ENCODE data around the gene TNS1.

TNS1 gene

DNA sequence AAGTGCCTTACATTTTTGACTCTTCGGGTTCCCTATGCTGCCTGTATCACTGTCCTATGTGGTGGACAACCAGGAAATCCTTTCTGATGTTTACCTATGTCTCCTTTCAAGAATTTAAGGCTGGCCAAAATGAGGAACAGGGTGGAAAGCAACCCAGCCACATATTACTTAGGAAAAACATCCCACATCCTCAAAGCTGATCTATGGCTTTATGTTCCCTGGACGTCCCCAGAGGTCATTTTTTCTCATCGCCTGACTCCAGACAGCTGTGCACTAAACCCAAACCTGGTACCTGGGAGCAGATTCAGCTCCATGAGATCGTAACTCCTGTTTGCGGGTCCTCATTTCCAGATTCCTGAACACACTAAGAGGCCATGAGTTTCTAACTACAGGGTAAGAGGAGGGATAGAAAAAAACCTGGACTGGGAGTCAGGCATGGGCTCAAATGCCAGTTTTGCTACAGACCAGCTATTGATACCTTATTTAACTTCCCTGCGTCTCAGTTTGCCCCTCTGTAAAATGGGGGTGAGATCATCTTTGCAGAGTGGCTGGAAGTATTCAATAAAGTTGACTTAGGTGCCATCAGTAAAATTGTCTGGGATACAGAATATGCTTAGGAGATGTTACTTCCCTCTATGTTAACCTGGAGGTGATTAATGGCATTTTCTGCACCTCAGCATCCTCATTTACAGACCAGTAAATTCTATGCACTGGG is 70.8 kb downstream of the TNS1 start:
- DNase-seq (ENCODE audit: low read depth in 2 of 3, low spot score in 2 of 3): no peak

DNA sequence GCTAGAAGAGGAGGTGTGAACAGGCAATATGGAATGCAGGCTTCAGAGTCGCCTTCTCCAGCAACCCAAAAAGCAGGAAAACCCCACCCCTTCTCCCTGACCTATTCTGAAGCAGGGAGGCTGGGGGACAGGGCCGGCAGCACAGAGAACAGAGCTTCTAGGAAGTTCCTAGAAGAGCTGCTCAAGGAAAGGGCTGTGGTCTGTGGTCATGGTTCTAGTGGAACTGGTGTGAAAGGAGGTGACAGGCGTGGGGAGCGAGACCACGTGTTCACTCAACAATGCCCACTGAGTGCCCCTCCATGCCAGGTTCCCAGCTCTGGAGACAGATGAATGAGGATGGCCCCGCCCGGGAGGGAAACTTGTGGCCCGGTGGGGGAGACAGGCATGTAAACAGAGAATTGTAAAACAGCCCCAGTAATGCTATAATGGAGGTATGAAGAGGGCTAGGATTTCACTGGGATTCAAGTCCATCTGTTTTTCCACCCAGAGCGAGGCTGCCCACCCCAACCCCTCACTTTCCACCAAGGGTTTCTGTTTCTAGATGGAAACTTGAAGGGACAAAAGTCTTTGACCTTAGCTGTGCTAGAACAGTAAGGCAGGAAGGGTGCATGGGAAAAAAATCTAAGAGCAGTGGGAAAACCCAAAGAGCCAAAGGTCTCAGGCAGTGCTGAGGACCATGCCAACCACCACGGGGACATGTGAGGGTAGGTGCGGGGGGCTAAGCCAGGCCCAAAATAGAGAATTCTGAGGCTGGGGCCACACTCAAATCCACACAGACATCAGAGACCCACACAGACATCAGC is 71.8 kb downstream of the TNS1 start:
- DNase-seq (ENCODE audit: low read depth in 2 of 3, low spot score in 2 of 3): no peak

DNA sequence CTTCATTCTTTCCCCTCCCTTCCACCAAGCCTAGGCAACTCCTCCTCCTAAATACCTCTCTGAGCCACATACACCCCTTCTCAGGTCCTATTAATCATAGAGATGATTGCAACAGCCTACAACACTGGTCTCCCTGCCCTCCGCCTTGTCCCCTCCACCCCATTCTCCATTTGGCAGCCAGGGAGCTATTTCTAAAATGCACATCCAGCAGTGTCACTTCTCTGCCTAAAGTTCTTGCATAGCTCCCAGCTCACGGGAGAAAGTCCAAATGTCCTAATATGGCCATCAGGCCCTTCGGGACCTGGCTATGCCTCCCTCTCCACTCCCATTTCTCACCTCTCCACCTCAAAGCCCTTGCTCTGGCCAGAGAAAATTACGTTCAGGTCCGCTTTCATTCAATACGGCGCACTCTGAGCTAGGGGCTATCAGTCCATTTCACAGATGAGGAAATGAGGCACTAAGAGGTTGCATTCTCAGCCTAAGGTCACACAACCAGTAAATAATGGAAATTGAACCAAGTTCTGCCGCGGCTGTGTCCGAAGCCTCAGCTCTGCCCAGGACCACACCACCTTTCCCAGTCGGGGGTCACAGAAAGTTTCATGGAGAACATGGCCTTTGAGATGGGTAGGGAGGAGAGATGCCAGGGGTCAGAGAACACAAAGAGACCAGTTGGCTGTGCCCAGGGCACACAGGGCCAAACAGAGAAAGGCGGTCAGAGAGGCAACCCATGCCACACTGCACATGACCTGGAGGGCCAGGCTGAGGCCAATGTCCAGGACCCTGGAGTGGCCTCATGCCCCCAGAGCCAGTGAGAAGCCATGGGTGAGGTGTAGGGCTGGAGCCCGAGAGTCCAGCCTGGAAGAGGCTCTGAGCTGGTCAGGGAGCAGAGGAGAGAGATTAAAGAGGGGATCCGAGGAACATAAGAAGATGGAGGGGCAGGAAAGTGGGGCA is 72.8 kb downstream of the TNS1 start:
- no peak for DNase-seq (ENCODE audit: low read depth in 2 of 3, low spot score in 2 of 3)

DNA sequence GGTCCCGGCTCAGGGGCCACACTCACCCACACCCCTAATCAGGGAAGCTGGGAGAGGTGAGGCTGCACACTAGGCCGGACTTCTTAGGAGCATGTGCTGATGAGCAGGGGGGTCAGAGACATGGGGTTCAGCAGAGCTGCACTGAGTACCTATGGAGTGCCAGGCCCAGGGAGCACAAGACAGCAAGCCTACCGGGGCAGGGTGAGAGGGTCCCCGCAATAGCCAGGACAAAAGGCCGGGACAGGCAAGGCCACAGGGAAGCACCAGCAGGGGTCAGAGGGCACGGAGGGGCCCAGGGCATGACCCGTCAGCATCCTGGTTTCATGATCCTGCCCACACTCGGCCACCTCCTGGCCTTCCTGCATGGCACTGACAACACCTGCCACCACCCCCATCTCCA is 73.5 kb downstream of the TNS1 start:
- no peak for DNase-seq (ENCODE audit: low read depth in 2 of 3, low spot score in 2 of 3)

- no peak for DNase-seq (ENCODE audit: low read depth in 2 of 3, low spot score in 2 of 3)
Observed at GRCh38 chr2:217928324-217929181, 74.2 kb downstream of the TNS1 start.

GRCh38 chr2:217927601-217928323 is 75.0 kb downstream of the TNS1 start:
- no peak for DNase-seq (ENCODE audit: low read depth in 2 of 3, low spot score in 2 of 3)

DNA sequence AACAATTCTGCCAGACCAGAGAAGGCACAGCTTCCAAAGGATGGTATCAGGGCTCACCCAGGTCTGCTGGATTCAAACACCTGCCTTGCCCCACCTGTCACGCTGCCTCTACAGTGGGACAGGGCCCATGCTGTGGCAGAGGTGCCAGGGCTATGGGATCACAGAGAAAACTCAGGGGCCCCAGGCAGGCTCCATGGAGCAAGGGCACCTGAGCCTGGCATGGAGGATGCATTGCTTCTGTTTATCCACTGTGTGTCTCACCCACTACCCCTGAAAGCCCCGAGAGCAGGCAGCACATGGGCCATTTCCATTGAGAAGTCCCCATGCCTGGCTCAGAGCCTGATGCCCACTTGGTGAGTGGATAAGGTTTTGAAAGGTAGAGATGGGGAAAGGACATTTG is 76.0 kb downstream of the TNS1 start:
- DNase-seq (ENCODE audit: low read depth in 2 of 3, low spot score in 2 of 3): no peak

- DNase-seq (ENCODE audit: low read depth in 2 of 3, low spot score in 2 of 3): no peak
Observed at GRCh38 chr2:217924346-217924901, 78.4 kb downstream of the TNS1 start.

DNA sequence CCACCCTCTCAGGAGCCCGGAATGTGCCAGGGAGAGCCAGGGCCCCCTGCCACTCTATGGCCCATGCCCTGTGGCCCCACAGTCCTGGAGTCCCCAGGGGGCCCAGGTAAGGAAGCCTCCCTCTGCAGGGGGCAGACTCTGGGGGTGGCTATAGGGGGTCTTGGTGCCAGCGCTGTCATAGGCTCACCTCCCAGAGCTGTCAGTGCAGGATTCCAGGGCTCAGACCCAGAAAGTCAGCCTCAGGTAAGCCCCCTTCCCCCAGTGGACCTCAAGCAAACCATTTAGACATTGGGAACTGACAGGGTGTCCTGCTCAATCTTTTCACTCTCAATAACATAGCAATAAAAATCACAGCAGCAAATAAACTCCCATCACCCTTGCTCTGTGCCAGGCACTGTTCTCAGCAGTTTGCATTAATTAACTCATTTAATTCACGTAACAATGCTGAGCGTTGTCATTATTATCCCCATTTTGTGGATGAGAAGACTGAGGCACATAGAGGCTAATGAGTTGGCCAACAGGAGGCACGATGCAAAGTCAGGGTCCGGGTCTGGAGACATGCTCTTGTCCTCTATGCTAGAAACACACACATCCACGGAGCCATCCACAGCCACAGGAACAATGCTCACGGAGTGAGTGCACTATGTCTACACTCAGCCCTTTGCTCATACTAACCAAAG is 79.6 kb downstream of the TNS1 start:
- no peak for DNase-seq (ENCODE audit: low read depth in 2 of 3, low spot score in 2 of 3)

- no peak for DNase-seq (ENCODE audit: low read depth in 2 of 3, low spot score in 2 of 3)
Observed at GRCh38 chr2:217922101-217923006, 80.4 kb downstream of the TNS1 start.

- DNase-seq (ENCODE audit: low read depth in 2 of 3, low spot score in 2 of 3): no peak
Observed at GRCh38 chr2:217920879-217921603, 81.8 kb downstream of the TNS1 start.

GRCh38 chr2:217919781-217920351 is 82.9 kb downstream of the TNS1 start:
- no peak for DNase-seq (ENCODE audit: low read depth in 2 of 3, low spot score in 2 of 3)

DNA sequence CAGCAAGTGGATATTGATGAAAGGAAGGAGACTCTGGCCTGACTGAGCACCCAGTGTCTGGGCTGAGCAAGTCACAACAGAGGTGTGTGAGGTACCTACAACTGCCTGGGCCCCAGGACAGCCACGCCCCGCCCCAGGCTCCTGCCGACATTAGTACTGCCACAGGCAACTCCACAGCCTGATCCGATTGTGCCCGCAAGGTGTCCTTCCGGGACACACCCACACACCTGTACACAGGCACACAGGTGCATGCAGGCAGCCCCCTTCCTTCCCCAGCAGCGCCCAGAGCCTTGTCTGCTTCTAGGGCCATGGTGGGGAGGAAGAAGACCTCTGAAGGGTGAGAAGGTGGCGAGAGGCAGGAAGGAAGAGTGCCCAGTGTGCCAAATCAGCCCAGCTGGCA is 83.6 kb downstream of the TNS1 start:
- DNase-seq (ENCODE audit: low read depth in 2 of 3, low spot score in 2 of 3): no peak

DNA sequence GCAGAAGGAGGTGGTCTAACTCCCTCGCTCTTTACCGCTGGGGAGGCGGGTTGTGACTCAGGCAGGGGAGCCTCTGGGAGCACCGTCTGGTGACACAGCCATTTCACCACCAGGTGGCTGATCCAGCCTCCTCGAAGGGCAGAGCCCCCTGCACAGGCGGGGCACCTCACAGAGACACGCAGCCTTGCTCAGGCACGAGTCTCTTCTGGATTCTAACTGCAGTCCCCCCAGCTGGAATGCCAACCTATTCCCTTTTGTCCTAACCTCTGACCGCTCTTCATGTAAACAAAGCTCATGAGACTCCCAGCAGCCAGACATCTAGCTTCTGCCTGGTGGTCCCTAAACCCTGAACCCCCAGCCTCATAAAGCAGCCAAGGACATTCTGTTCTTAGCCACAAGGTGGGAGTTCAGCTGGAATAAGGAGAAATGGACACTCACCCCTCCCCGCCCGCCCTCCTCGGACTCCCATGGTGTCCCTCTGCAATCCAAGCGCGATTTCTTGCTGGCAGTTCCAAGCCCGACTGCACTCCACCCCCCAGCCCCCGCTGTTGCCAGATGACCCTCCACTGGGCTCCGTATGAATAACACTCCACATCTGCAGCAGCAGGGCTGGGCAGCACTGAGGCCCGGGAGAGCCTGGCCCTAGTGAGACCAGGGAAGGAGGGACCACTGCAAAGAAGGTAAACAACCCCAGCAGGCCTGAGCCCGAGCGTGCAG is 84.3 kb downstream of the TNS1 start:
- DNase-seq (ENCODE audit: low read depth in 2 of 3, low spot score in 2 of 3): no peak

- DNase-seq (ENCODE audit: low read depth in 2 of 3, low spot score in 2 of 3): no peak
Observed at GRCh38 chr2:217916504-217917254, 86.1 kb downstream of the TNS1 start.

GRCh38 chr2:217915706-217916105 is 87.1 kb downstream of the TNS1 start:
- DNase-seq (ENCODE audit: low read depth in 2 of 3, low spot score in 2 of 3): no peak

All from activated CD8-positive, alpha-beta memory T cell treated with anti-CD3 and anti-CD28 coated beads for 48 hours (primary cell).